HG03196 (cell line): ENCODE measurements around the gene GLP2R.

Experiments
- ATAC-seq: cut with Tn5 transposase; IDR thresholded peaks from one replicate; pipeline ENCODE4 v1.9.1; 2021; ENCODE audit not compliant: unreplicated experiment

The GLP2R gene

GRCh38 chr17:9845306-9845705 is 19.6 kb downstream of the GLP2R start:
- no peak for ATAC-seq

GRCh38 chr17:9850151-9850550 is 24.4 kb downstream of the GLP2R start:
- no peak for ATAC-seq

GRCh38 chr17:9854255-9854654 is 28.5 kb downstream of the GLP2R start:
- ATAC-seq, result no peak

- no peak for ATAC-seq
These were observed 29.3 kb downstream of the GLP2R start for GRCh38 chr17:9855036-9855435.

GRCh38 chr17:9859781-9860180 is 34.1 kb downstream of the GLP2R start:
- no peak for ATAC-seq

- ATAC-seq, result no peak
These were observed 35.1 kb downstream of the GLP2R start for GRCh38 chr17:9860851-9861250.

- no peak for ATAC-seq
These were observed 36.5 kb downstream of the GLP2R start for GRCh38 chr17:9862220-9862619.

- no peak for ATAC-seq
These were observed 37.2 kb downstream of the GLP2R start for GRCh38 chr17:9862949-9863348.

- ATAC-seq, result no peak
These were observed 39.9 kb downstream of the GLP2R start for GRCh38 chr17:9865586-9865985.

GRCh38 chr17:9868552-9868951 is 42.8 kb downstream of the GLP2R start:
- ATAC-seq, result no peak

- no peak for ATAC-seq
These were observed 47.1 kb downstream of the GLP2R start for GRCh38 chr17:9872852-9873251.

- ATAC-seq, result no peak
These were observed 49.0 kb downstream of the GLP2R start for GRCh38 chr17:9874722-9875121.

- no peak for ATAC-seq
These were observed 49.7 kb downstream of the GLP2R start for GRCh38 chr17:9875441-9875840.

GRCh38 chr17:9878356-9878755 is 52.6 kb downstream of the GLP2R start:
- no peak for ATAC-seq

GRCh38 chr17:9878786-9879525 is 53.2 kb downstream of the GLP2R start:
- ATAC-seq, result no peak

- no peak for ATAC-seq
These were observed 54.9 kb downstream of the GLP2R start for GRCh38 chr17:9880582-9880999.

- ATAC-seq, result no peak
These were observed 57.7 kb downstream of the GLP2R start for GRCh38 chr17:9883451-9883850.

GRCh38 chr17:9886141-9886930 is 60.6 kb downstream of the GLP2R start:
- ATAC-seq, result no peak

GRCh38 chr17:9887508-9887907 is 61.8 kb downstream of the GLP2R start:
- ATAC-seq, result no peak

- no peak for ATAC-seq
These were observed 64.4 kb downstream of the GLP2R start for GRCh38 chr17:9890124-9890523.

GRCh38 chr17:9893411-9894012 is 67.8 kb downstream of the GLP2R start:
- no peak for ATAC-seq

- no peak for ATAC-seq
These were observed 68.5 kb downstream of the GLP2R start for GRCh38 chr17:9894231-9894630.
